NOMO-1 treated with DMSO at 0.1 percent for 48 hours (cell line): ENCODE results near the gene KIF18B.

Source experiments
- DNase-seq: peaks from one replicate; lab custom pipeline; 2025; ENCODE audit not compliant: unreplicated experiment; lab: John Stamatoyannopoulos, UW

The KIF18B gene

DNA sequence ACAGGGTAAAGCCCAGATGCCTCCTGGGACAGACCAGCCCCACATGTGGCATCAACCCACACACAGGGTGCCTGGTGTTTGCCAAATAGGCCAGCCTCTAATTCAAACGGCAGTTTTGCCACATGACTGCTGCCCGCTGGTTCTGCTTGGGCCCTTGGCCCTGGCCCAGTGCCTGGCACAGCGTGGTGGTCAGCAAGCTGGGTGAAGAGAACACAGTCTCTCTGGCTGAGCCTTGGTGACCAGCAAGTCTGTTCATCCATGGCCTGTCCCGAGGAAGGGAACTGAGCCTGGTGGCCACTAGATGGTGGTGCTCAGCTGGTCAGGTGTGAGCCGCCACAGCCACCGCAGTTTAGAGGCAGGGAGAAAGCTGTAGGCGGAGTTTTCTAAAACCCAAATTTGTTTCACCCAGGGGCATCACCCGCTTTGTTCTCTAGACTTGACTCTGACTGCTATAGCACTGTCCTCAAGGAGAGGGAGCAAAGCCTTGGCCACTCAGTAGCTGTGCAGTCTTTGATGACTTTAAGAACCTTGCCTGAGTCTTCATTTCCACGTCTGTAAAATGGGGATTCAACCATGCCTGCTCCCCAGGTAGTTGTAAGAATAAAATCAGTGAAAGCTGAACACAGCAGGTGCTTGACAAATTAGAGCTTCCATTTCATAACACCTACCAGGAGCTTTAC is 27.5 kb downstream of the KIF18B start:
- peak; percentile 58 for DNase-seq

DNA sequence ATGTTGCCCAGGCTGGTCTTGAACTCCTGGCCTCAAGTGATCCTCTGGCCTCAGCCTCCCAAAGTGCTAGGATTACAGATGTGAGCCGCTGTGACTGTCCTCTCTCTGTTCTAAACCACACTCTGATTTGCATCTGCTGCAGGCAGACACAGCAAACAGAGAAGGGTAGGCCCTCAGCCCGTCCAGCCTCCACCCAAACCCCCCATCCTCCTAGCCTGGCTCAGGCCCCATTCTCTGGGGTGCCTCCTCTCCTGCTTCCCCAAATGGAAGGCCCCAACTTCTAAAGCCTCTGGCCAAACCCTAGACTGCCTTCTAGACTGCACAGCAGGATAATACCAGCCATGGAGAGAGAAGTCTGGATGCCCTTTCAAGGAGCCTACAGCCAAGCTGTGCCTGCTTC is 28.2 kb downstream of the KIF18B start:
- no peak for DNase-seq

DNA sequence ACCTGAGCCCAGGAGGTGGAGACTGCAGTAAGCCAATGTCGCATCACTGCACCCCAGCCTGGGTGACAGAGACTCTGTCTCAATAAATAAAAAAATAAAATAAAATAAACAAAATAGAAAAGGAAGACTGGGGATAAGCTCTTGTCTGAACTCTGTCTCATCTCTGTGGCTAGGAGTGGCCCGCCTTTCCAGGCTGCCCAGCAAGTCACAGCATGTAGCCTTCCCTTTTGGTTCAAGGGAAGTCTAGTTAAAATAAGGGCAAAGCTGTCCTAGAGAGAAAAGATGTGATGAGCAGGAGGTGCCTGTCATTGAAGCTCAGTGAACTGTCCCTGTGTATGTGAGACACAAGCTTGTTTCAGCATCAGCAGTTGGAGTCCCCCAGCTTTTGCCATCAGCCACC is 29.6 kb downstream of the KIF18B start:
- no peak for DNase-seq

DNA sequence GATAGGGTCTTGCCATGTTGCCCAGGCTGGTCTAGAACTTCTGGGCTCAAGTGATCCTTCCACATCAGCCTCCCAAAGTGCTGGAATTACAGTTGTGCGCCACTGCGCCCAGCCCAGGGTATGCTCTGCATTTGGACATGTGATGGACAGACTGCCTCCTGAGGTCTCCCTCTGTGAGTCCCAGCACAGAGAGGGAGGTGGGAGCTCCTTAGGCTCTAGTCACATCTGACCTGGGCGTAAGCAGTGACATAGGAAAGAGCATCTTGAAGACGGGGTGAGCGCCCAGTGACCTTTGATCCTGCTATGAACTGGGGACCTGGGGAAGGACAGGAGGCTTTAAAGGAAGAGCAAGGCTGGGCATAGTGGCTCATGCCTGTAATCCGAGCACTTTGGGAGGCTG is 30.1 kb downstream of the KIF18B start:
- no peak for DNase-seq

DNA sequence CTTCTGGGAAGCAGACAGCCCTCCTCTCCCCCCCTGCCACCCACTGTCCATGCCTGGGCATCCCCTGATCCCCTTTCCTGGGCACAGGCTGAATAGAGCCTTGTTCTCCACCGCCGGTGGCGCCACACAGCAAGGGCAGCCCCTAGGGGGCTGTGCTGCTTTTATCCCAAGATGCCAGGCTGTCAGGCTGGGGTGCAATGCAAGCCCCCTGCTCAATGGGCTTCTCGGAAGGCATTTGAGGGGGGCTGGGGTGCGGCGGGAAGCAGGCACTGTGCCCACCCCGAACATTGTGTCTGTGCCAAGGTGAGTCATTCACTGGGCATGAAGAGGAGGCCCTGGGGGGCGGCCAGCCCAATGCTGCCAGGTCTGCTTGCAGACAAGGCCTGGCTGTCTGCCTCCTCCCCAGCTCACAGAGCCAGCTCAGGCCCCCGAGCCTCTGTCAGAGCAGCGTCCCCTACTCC is 30.8 kb downstream of the KIF18B start:
- DNase-seq, result no peak

DNA sequence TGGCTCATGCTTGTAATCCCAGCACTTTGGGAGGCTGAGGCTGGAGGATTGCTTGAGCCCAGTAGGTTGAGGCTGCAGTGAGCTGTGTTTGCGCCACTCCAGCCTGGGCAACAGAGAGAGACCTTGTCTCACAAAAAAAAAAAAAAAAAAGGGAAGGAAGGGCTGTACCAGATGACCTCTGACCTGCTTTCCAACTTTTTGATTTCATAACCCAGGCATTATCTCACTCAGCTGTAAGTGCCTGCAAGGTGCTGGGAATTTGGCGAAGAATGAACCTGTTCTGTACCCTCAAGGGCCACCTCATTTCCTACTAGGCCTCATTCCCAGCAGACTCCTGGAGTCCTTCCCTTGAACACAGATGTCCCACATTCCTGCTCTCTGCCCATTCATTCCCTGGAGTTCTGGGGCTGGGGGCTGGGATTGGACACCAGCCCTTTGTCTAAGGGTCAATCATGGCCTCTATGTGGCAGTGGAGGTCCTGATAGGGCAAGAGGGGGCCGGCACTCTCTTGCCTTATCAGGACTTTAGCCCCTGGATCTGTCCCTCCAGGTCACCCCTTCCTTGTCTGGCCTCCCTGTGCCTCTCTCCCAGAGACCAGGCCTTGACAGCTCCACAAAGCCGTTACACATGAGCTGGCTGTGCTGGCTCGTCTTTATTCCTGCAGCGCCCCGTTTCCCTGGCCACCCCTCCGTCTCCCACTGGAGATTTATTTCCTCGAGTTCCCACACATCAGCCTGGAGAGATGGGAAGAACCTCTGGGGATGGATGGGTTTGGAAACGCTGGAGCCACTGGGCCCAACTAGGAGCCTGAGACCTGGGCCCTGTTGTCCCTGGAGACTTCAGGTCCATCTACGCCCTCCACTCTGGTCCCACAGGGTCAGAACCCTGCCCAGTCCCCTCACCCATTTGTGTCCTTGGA is 31.5 kb downstream of the KIF18B start:
- DNase-seq, result peak; percentile 9

DNA sequence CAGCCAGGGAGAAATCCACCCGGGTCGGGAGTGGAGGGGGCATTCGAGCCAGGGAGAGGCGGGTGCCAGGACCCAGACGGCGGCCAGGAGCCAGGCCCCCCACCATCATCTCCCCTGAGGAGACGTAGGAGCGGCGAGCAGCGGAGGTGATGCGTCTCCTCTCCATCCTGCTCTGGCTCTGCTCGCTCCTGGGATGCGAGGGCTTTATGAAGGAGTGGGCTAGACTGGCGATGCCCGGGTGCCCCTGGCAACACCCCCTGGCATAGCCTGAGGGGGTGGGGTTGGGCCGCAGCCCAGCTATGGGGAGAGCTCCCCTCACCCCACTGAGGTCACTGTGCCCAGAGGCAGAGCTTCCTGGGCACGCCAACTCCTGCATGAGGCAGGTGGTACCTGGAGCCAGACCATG is 32.2 kb downstream of the KIF18B start, which contains the start of gene GFAP:
GFAP (minus strand) TSS at position 180 of the 406 bp plus-strand sequence; CDS start at position 166, 14 bp downstream.
- no peak for DNase-seq

DNA sequence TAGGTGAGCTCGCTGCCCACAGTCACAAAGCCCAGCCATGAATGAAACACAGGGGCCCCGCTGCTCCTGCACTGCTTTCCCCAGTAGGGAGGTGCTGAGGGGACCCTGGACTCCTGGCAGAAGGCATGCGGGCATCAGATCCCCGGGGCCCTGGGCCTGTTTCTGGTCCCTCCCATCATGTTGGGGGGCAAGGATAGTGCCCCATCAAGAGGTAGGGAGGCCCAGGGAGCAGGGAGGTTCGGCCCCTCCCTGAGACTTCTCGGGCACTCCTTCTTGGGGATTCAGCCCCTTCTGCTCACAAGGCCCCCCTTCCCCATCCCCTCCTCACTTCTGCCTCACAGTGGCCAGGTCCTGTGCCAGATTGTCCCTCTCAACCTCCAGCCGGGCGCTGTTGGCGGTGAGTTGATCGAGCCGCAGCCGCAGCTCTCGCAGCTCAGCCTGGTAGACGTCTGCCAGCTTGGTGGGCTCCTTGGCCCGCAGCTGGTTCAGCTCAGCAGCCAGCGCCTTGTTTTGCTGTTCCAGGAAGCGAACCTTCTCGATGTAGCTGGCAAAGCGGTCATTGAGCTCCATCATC is 32.8 kb downstream of the KIF18B start:
- no peak for DNase-seq

DNA sequence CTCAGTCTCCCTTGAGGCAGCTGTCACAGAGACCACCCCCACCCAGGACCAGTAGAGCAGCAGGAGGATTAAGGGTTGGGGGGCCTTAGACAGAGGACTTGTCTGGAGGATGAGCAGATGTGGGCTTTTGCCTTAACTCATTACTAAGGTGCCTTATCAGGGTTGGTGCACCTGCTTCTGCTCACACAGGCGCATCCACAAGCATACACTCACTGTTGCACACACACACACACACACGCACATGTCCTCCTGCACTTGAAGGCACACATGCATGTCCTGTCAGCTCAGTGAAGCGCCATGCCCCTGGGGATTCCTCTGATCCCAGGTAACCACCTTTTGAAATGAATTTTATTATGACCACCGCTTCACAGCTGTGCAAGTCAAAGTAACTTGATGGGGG is 33.4 kb downstream of the KIF18B start:
- no peak for DNase-seq

DNA sequence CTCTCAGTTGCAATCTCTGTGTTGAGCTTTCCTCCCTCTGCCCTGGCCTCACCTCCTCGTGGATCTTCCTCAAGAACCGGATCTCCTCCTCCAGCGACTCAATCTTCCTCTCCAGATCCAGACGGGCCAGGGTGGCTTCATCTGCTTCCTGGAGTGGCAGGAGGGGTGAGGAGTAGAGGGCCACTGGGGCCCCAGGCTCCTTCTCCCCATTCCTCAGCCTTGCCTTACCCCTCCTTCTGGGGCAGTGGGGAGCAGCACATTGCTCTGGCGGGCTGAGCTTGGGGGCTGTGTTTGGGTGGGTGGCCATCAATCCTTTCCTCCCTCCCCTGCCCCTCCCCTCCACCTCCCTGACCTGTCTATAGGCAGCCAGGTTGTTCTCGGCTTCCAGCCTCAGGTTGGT is 33.9 kb downstream of the KIF18B start:
- no peak for DNase-seq

DNA sequence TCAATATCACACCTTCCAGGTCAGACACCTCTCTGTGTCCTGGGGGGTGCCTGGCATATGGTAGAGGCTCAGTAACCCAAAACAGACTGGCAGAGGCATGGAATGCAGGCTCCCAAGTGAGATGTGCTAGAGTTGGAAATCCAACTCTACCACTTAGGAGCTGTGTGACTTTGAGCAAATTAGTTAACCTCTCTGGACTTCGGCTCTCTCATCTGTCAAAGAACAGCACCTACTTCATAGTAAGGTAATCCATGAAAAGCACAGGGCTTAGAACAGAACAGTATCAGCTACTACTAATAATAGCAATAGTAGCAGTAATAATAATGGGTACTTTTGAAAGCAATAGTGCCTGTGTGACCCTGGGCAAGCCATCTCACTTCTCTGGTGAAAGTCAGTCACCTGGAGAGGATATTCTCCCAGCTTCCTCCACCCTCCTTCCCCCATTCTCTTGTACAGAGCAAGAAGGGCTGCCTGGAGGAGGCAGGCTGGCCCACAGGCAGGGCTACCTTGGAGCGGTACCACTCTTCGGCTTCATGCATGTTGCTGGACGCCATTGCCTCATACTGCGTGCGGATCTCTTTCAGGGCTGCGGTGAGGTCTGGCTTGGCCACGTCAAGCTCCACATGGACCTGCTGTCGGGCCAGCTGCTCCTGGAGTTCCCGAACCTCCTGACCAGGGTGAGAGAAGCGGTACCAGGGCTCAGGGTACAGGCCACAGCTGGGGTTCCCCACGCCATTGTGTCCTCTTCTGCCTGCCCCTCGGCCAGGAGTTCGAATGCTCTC is 34.6 kb downstream of the KIF18B start:
- no peak for DNase-seq

DNA sequence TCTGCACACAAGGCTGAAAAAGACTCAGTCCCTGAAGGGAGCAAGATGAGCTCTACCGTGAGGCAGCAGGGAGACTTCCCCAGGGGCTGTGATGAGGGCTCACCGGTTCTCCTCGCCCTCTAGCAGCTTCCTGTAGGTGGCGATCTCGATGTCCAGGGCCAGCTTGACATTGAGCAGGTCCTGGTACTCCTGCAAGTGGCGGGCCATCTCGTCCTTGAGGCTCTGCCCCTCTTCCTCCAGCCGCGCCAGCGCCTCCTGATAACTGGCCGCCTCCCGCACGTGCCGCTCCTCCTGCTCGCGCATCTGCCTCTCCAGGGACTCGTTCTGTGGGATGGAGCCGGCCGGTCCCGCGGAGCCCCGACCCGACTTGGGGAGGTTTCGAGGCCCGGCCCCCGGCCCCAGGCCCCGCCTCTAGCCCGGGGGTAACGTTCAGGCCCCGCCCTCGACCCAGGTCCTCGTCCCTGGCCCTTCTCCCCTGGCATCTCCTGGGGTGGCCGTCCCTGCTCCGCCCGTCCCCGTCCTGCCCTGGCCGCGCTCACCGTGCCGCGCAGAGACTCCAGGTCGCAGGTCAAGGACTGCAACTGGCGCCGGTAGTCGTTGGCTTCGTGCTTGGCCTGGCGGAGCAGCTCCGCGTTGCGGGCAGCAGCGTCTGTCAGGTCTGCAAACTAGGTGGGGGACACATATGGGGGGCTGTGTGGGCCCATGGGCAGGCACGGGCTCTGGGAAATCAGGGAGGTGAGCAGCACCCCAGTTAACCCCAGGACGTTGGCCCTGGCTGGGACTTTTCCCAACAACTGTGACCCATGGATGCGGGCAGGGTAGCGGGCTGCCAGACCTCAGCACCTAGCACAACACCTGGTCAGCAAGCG is 36.2 kb downstream of the KIF18B start:
- DNase-seq, result peak; percentile 16

DNA sequence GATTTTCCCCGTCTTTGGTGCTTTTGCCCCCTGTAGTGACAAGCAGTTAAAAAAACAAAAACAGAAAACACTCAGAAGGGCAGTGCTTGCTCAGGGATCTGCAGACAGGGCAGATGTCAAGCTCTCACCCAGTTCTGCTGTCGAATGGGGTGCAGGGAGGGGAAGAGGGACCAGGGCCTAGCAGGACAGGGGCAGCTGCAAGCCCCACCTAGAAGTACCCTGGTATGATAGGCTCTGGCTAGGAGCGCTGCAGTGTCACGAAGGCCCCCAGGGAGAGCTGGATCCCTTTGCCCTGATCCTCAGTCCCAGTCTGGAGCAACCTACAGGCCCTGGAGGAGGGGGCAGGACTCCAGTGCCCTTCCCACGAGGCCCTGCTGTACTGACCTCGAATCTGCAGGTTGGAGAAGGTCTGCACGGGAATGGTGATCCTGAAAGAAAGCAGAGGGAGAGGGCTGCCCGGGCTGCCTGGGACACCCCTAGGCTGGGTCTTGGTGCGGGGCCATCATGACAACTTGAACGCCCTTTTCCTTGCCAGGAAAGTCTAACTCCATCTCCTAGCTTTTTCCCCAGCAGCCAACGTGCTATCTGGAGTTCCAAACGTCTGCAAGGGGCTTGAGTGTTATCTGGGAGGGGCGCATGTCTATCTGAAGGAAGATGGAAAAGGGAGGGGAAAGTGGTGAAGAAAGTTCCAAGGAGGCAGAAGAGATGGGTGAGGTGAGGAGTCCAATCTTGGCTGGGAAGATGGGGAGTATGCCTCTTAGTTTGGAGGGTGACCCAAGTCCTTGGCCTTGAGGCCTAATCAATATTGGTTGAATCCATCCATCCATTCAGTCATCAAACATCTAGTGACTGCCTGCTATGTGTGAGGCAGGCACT is 37.1 kb downstream of the KIF18B start:
- DNase-seq, result no peak

DNA sequence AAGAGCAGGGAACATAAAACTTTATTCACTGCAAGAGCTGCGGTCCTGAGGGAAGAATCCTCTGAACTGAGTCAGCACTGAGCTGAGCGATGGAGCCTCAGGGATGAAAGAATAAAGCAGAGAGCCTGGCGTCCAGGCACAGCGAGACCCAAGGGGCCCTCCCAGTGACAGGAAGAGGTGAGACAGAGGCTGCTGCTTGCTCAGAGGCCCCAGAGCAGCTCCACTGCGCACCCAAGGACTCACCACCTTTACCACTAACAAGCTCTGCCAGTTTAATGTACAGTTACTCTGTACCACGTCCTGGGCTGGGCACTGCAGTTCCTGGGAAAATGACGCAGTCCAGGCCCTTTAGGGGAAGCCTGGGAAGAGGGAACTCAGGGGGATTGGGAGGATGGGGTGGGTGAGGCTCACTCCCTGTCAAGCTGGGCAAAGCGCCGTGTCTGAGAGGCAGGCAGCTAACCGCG is 37.9 kb downstream of the KIF18B start:
- DNase-seq, result no peak

DNA sequence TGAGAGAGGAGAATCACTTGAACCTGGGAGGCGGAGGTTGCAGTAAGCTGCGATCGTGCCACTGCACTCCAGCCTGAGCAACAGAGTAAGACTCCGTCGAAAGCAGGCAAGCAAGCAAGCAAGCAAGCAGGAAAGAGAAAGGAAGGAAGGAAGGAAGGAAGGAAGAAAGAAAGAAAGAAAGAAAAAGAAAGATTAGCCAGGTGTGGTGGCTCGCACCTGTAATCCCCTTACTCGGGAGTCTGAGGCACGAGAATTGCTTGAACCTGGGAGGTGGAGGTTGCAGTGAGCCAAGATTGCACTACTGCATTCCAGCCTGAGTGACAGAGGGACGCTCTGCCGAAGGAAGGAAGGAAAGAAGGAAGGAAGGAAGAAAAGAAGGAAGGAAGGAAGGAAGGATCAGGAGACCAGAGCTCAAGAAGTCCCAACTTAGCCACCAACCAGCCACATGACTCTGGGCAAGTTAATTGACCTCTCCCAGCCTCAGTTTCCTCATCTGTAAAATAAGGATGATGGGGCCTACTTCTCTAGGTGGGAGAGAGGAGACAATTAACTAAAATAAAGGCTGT is 38.7 kb downstream of the KIF18B start:
- DNase-seq, result no peak

DNA sequence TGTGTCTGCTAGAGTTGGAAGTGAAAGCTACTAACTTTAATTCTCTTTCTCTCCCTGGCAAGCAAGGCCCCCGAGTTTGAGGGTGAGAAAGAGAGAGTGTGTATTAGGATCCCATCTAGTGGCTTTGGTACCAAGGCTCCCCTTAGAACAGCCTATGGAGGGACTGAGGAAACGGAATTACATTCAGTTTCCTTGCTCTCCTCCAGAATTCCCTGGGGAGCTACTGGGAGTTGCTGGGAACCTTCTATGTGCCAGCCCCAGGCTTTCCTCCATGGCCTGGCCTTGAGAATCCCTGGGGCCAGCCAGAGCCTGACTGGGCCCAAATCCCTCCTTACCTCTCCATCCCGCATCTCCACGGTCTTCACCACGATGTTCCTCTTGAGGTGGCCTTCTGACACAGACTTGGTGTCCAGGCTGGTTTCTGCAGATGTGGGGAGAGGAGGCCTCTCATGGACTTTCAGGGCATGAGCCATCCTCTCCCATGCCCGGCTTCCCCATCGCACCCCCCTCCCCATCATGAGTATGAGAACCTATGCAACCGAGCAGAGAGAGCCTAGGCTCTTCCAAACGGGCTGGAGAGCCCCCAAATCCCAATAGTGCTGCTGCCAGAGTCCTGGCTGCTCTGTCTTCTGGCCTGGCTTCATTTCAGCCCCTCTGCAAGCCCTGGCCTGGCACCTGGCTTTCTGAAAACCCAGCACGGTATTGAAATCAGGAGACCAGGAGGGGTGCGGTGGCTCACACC is 39.7 kb downstream of the KIF18B start:
- DNase-seq, result no peak

DNA sequence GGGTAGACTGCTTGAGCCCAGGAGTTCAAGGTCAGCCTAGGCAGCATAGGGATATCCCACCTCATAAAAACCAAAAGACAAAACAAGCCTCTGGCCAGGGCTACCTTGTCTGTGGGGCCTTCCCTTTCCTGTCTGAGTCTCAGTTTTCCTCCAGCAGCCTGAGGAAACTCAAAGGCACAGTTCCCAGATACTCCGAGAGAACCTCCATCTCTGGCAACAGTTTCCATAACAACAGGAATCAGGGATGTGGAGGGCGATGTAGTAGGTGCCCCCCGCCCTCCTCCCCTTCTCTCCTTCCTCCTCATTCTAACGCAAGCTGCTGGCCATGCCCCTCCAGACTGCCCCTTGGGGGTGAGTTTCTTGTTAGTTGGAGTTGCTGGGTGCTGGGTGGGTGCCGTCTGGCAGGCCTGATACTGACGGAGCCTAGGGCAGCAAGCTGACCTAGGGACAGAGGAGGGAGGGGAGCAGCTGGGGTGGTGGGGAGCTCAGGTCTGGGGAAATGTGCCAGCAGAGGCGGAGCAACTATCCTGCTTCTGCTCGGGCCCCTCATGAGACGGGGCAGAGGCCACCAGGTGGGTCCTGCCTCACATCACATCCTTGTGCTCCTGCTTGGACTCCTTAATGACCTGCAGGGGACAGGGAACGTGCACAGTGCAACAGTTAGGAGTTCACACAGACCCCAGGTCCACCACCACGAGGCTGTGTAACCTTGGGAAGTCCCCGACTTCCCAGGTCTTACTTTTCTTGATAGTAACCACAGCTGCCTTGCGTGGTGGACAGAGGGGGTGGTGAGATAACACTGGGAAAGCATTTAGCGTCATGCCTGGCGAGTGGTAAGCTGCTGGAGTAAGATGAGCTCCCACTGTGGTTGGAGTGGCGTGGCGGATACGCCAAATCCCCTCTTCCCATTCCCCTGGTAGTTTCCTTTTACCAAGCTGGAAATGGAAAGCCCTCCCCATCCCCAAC is 40.5 kb downstream of the KIF18B start:
- no peak for DNase-seq
